LNCAP (cell line): ENCODE data around the gene NR1H2.

Experiments
- TF ChIP-seq, protein P1 (sequence below): fragments of 450-650 bp; IDR thresholded peaks from 2 replicates; pipeline ENCODE4 v1.5.1; 2017; ENCODE audit warnings: mild to moderate bottlenecking

The NR1H2 gene

DNA sequence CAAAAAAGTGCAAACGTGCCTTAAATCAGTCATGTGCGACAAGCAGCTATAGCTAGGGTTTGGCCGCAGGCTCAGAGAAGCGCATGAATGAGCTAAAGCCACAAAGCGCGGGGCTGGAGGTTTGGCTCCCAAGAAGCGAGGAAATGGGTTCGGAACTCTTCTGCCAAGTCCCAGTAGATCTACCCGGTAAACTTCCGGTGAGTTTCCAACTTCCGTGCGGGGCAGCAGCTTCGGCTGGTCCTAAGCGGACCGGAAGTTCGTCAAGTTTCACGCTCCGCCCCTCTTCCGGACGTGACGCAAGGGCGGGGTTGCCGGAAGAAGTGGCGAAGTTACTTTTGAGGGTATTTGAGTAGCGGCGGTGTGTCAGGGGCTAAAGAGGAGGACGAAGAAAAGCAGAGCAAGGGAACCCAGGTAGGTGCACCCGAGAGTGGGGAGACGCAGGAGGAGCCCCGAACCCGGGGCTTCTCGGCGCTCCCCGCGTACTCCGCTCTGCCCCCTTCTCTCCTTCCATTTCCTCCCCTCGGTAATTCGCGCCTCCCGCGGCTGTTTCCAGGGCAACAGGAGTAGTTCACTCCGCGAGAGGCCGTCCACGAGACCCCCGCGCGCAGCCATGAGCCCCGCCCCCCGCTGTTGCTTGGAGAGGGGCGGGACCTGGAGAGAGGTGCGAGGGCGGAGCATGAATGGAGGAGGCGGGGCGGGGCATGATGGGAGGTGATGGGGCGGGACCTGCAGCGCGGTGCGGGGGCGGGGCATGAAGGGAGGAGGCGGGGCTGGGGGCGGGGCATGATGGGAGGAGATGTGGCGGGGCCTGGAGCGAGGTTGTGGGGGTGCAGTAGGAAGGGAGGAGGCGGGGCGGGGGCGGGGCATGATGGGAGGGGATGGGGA lies at the start of gene NR1H2:
Gene NR1H2, plus strand, starts transcription at position 292 of the 885 bp plus-strand sequence. CDS start 1,149 bp downstream, outside the sequence.
- TF ChIP-seq, protein P1, sequence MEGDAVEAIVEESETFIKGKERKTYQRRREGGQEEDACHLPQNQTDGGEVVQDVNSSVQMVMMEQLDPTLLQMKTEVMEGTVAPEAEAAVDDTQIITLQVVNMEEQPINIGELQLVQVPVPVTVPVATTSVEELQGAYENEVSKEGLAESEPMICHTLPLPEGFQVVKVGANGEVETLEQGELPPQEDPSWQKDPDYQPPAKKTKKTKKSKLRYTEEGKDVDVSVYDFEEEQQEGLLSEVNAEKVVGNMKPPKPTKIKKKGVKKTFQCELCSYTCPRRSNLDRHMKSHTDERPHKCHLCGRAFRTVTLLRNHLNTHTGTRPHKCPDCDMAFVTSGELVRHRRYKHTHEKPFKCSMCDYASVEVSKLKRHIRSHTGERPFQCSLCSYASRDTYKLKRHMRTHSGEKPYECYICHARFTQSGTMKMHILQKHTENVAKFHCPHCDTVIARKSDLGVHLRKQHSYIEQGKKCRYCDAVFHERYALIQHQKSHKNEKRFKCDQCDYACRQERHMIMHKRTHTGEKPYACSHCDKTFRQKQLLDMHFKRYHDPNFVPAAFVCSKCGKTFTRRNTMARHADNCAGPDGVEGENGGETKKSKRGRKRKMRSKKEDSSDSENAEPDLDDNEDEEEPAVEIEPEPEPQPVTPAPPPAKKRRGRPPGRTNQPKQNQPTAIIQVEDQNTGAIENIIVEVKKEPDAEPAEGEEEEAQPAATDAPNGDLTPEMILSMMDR: no peak

- TF ChIP-seq, protein P1: no peak
Measured at GRCh38 chr19:50327013-50327412, 49.2 kb upstream of the NR1H2 start.

GRCh38 chr19:50327461-50328223 lies 48.6 kb upstream of the NR1H2 start:
- TF ChIP-seq, protein P1: no peak

DNA sequence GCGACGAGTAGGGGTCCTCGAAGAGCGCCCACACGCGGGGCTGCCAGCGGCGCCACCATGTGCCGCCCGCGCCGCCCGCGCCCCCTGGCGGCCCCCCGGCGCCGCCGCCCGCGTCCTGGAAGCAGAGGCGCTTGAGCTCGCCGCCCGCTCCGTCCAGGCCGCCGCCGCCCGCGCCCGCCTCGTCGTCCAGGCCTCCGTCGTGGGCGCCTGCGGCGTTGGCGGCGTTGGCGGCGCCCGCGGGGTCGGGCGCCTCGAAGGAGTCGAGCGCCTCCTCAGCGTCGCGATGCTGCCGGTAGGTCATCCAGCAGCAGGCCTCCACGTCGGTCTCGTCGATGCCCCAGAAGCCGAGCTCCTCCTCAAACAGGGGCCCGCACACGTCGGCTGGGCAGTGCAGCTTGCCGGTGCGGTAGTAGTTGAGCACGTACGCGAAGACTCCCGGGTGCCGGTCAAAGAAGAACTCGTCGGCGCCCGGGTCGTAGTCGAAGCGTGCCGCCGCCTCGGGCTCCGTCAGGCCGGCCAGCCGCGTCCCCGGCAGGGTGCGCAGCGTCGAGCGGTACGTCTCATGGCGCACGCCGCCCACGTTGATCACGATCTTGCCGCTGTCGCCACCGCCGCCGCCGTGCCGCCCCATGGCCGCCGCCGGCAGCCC lies 47.9 kb upstream of the NR1H2 start:
- TF ChIP-seq, protein P1: peak; percentile 31

- TF ChIP-seq, protein P1: peak; percentile 6; the same call in 1 of the 2 replicates
Measured at GRCh38 chr19:50328873-50329145, 47.4 kb upstream of the NR1H2 start.

GRCh38 chr19:50329146-50329925 lies 46.9 kb upstream of the NR1H2 start, which contains the start of gene KCNC3:
TSS of gene KCNC3 (minus strand) at chr19:50329377. CDS start at chr19:50329082, 295 bp downstream.
- TF ChIP-seq, protein P1: no peak
